GM18907 (cell line): ENCODE data around the gene PDGFC.
A peak's percentile ranks its signal among the peaks of the same experiment; 100 is the strongest.

Source experiments
- ATAC-seq: cut with Tn5 transposase; IDR thresholded peaks from one replicate; pipeline ENCODE4 v1.9.1; 2021; ENCODE audit warnings: mild to moderate bottlenecking, moderate library complexity; ENCODE audit not compliant: unreplicated experiment

PDGFC gene

DNA sequence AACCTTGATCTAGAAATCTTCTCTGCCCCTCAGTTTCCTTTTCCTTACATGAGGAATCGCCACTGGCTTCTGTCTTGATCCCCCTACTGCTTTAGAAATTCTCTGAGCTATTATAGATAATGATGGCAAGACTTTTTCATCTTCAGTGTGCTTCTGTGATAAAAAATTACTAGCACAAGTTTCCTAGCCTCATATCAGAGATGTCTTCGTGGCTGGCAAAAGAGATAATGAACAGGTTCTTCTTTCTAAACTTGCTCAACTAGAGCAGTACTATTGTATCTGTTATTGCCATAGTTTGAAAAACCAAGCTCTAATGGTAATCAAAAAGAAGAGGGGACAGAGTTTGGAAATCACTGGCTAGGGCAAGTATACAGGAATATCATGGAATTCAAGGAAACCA, 4.1 kb upstream of the PDGFC start:
- ATAC-seq: no peak

DNA sequence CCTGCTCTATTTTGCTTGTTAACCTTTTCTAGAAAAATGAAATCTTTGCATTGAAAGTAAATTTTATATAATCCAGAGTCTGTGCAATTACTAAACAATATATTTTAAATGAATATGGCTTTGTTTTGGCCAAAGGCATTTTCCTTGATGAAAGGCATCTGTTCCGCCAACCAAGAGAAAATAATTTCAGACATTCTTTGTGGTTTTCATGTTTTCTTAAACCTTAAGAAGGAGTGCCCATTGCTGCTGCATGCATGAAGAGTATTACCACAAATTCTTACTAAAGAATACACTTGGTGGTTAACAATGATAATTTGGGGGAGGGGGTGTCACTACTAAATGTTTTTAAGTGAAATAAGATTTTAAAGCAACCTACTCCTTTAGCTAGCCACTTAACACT, 2.7 kb upstream of the PDGFC start:
- no peak for ATAC-seq

GRCh38 chr4:156972379-156973015, 898 bp upstream of the PDGFC start:
- no peak for ATAC-seq

- peak; percentile 28 for ATAC-seq
These were observed 379 bp downstream of the PDGFC start for GRCh38 chr4:156971165-156971675.

DNA sequence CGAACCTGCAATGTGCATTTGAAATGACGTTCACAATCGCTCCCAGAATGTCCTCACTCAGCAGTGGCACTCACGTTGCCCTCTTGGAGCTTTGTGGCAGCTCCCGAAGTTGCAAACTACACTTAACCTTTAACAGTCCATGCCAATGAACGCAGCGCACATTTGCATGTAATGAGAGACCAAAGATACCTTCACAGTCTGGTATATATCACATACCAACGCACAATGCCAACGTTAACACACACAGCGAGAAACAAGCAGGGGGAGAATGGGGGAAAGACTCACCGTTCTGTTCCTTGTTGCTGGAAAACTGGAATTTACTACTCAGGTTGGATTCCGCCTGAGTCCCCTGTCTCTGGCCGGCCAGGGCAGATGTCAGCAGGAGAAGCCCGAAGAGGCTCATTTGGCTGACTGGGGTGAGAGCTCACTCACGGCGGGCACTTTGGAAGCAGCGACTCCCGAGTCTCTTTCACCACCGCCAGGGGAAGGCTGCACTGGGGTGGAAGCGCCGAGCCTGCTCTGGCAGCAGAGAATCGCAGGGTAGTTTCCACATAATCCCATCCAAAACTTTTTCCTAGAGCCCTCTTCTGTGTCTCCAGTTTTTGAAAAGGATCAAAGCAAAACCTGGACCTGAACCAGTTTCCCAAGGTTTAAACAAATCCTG, 966 bp downstream of the PDGFC start:
- ATAC-seq: no peak

DNA sequence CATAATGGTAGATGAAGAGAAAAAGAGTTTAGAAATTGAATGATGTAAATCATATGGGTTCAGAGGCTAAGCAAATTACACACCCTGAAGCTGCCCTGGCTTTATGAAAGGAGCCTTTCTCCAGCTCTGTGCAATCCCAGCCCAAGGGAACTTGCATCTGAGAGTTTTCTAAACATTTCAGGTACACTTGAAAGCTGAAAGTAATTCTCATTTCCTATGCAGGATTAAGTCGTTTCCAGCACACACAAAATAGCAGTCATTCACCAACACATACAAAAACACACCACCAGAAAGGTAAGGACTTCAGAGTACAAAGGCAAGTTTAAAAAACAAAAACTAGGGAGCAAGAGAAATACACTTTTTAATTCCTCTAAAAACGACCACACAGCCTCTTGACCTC, 1.7 kb downstream of the PDGFC start:
- ATAC-seq: no peak

DNA sequence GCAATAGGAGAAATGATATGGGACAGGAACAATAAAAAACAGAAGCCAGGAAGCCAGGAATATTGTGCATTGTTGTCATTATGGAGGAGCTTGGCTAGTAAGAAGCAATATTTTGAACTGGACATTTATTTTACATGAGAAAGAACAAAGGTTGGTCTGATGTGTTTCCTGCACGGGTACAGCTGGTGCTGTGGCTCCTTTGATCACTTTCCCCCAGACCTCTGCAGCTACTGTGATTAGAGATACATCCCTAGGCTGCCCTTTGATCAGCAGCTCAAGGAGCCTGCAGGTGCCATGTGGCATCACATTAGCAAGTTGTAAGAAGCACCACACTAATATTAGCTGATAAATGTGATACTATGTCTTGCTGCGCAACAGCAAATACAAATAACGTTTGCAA, 2.5 kb downstream of the PDGFC start:
- no peak for ATAC-seq

DNA sequence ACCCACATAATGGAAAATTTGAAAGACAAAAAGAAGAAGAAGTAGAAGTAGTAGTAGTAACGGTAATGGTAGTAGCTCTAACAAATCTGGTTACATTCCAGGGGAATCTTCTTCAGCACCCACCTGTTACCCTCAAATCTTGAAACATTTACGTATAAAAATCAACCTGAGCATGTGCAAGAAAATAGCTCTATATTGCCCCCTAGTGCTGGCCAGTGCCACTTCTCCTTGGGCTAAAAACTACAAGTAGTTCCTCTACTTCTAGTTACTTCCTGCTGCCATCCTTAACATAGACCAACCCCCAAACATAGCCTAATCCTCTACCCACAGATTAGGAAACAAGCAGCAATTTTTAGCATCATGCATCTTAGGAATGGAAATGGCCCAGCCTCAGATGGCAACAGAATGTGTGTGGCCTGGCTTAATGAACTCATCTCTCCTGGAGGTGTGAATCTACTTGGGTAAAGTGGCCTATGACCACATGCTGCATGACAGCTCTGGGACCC, 3.1 kb downstream of the PDGFC start:
- ATAC-seq: peak; percentile 70

DNA sequence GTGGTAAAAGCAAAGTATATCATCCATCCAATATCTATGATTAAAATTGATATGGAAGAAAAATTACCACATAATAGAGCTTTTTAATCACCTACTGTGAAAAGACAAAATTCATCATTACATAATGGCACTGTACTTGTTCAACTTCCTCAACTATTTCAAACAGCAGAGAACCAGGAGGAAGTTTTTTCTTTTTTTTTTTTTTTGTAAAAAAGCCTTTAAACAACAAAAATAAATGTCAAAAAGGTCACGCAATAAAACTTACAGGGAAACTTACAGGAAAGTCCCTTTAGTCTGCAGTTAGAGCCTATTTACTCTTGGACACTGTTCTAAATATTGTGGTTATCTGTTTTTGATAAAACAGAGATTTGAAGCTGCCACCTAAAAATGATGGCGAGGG, 4.8 kb downstream of the PDGFC start:
- no peak for ATAC-seq

DNA sequence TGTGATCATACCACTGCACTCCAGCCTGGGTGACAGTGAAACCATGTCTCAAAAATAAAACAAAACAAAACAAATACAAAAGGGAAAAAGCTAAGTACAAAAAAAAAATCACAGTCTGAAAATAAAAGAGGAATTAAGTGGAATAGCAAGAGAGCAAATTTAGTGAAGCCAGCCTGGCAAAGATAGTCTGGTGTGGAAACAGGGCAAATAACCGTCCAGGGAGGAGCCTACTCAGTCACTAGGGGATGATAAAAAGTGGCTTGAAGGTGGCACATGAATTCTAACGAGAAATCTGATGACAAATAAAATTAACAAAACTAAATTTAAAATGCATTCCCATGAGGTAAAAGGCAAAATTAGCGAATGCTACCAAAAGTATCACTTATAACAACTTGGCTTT, 8.2 kb downstream of the PDGFC start:
- ATAC-seq: no peak

GRCh38 chr4:156962528-156962974, 9.0 kb downstream of the PDGFC start:
- no peak for ATAC-seq

GRCh38 chr4:156962058-156962358, 9.6 kb downstream of the PDGFC start:
- no peak for ATAC-seq

DNA sequence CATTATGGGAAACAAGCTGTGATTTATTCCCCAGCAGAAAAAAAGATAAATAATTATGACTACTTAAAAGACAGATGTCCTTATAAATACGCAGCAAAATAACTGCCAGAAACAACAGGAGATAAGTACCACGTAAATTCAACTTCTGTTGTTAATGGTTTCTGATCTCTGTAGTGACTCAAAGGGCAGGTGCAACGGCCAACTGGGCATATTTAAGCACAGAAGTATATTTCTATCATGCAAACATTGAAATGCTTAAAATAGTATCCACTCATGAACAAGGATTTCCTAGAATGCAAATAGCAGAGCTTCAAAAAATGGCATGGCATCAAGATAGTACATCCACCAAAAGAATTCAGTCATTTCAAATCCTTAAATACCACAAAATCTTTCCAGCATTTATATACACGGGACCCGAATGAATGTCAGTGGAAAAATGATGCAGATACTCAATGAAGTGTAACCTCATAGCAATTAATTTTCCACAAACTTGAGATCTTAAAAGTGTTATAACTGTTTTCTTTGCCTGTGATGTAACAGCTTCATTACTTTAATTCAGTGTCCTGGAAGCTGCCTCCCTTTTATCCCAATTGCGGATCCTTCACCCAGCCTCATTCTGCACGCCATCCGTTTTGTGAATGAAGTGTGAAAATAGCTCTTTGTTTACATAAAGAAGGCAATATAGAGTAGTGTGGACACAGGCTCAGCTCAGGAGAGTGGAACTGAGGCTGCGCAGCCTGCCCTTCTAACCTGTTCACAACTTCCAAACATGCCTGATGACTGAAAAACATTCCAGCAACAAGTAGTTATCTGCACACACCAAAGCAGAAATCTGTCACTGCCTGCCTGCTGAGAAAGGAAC, 10.2 kb downstream of the PDGFC start:
- no peak for ATAC-seq

DNA sequence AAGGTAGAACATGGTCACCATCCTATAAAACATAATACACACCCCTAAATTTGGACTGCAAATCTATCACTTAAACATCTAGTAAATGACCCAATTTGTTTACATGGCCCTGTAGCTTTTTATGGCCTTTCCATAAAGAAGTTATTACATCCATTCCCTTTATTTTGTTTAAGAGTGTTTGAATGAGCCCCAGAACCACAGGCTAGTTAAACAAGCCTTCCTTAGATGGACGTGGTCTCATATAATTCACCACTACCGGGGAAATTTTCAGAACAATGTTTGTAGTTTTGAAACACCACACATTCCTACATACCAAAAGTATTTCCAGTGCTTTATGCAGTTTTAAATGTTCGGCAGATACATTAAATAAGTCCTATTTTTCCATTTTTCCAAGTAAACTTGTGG, 12.3 kb downstream of the PDGFC start:
- ATAC-seq: no peak

GRCh38 chr4:156958276-156959074, 13.1 kb downstream of the PDGFC start:
- ATAC-seq: no peak

- ATAC-seq: no peak
These were observed 14.0 kb downstream of the PDGFC start for GRCh38 chr4:156957556-156957955.

- ATAC-seq: no peak
These were observed 14.7 kb downstream of the PDGFC start for GRCh38 chr4:156956826-156957368.

DNA sequence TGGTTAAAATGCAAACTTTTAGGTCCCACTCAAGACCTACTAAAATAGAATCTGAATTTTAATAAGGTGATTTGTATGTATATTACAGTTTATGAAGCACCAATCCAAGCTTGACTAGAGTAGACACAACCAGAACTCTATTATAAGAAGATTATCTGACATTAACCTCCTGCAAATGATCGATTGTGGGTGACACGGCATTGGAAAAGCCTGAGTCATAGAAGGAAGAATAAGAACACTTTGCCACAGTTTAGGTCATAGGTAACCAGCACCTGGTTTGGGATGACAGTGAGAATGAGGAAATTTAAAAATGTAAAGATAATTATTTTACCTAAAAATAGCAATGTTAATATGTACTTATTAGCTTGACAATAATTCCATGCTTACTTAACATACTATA, 15.2 kb downstream of the PDGFC start:
- ATAC-seq: no peak

DNA sequence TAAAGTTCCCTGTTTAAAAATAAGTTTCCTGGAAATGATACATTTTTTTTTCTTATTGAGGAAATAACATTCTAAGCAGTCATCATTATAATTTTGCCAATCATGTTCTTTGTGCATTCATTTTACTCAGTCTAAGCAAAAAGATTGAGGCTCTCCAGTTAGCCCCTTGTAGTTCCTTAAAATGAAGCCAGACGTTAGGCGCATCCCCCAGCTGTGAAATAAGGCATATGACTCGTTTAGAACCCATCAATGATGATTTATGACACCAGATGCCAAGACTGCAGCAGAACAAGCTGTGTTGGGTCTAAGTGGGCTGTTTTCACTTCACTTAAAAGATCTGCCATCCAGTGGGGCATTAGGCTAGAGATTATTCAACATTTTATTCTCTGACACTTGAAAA, 17.0 kb downstream of the PDGFC start:
- no peak for ATAC-seq

- ATAC-seq: no peak
These were observed 17.6 kb downstream of the PDGFC start for GRCh38 chr4:156953951-156954350.

GRCh38 chr4:156953001-156953400, 18.6 kb downstream of the PDGFC start:
- ATAC-seq: no peak
